ENCODE results near the gene UXT. TPM values are rescaled to one million over a fixed set of nuclear protein-coding genes. Genes with fewer than 3 reads are reported as not detected.
"Not testable (repeated sequence)": the region's sequence is repeated elsewhere in the genome, so short reads cannot be mapped to it uniquely, and the experiment has no call there.

Gene UXT
- total and polyA plus RNA-seq, 4 donors, result 55.4 to 103 (median 70.6) TPM

DNA sequence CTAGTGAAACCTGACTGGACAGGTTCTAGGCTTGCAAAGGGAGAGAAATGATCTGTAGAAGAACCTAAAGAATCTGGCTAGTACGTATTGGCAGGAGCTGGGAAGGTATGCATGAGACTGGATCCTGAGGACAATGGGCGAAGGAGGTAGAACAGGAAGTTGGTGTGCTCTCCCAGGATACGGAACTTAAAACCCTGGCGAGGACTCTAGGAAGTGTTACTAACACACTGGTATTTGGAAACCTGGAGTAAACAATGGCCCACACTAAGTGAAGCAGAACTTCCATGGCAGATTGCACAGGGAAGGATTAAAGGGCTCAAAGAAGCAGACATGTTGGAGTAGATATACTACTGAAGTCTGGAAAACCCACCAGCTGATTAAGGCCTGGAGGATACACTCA, 48.5 kb downstream of the UXT start:
- Histone ChIP-seq H3K4me1 (ENCODE audit: control insufficient read depth, insufficient read depth, low read length) (no peaks in the 10 kb centered on the region), H3K9me3 (ENCODE audit: control insufficient read depth, insufficient read depth, low read length) (no peaks in the 10 kb centered on the region), H3K36me3 (ENCODE audit: control insufficient read depth, insufficient read depth, low read length) (peaks cover 15% of the 10 kb centered on the region), H3K27me3 (ENCODE audit: control insufficient read depth, insufficient read depth, low read length) (no peaks in the 10 kb centered on the region), H3K27ac (ENCODE audit: low read depth, low read length) (no peak overlapping the region), H3K4me3 (ENCODE audit: low read depth, low read length) (no peak overlapping the region)
- WGBS (ENCODE audit: insufficient coverage), result 63% methylated on average over 4 of the region's 4 CpGs
- no peak for DNase-seq (ENCODE audit: low read depth in 4 of 6, low spot score in 6 of 6)

- no peaks in the 10 kb centered on the region for H3K4me1 ChIP-seq (ENCODE audit: control insufficient read depth, insufficient read depth, low read length)
- no peaks in the 10 kb centered on the region for H3K9me3 ChIP-seq (ENCODE audit: control insufficient read depth, insufficient read depth, low read length)
- DNase-seq (ENCODE audit: low read depth in 4 of 6, low spot score in 6 of 6), result peak in 2 of 6 donors; percentile 10 to 14
- H3K27me3 ChIP-seq (ENCODE audit: control insufficient read depth, insufficient read depth, low read length), result no peaks in the 10 kb centered on the region
- H3K27ac ChIP-seq (ENCODE audit: low read depth, low read length), result no peak overlapping the region
- 53% methylated on average over 9 of the region's 9 CpGs for WGBS (ENCODE audit: insufficient coverage)
- H3K4me3 ChIP-seq (ENCODE audit: low read depth, low read length), result no peak overlapping the region
- peaks cover 17% of the 10 kb centered on the region for H3K36me3 ChIP-seq (ENCODE audit: control insufficient read depth, insufficient read depth, low read length)
Measured at GRCh38 chrX:47608130-47608810, 50.7 kb downstream of the UXT start.

GRCh38 chrX:47607091-47607490, 51.9 kb downstream of the UXT start:
- no peak for DNase-seq (ENCODE audit: low read depth in 4 of 6, low spot score in 6 of 6)
- Histone ChIP-seq H3K36me3 (ENCODE audit: control insufficient read depth, insufficient read depth, low read length) (peaks cover 12% of the 10 kb centered on the region), H3K27me3 (ENCODE audit: control insufficient read depth, insufficient read depth, low read length) (no peaks in the 10 kb centered on the region), H3K4me3 (ENCODE audit: low read depth, low read length) (no peak overlapping the region), H3K4me1 (ENCODE audit: control insufficient read depth, insufficient read depth, low read length) (no peaks in the 10 kb centered on the region), H3K9me3 (ENCODE audit: control insufficient read depth, insufficient read depth, low read length) (no peaks in the 10 kb centered on the region), H3K27ac (ENCODE audit: low read depth, low read length) (no peak overlapping the region)

- 79% methylated on average over 6 of the region's 9 CpGs for WGBS (ENCODE audit: insufficient coverage)
- H3K27me3 ChIP-seq (ENCODE audit: control insufficient read depth, insufficient read depth, low read length), result no peaks in the 10 kb centered on the region
- DNase-seq (ENCODE audit: low read depth in 4 of 6, low spot score in 6 of 6), result no peak
Measured at GRCh38 chrX:47605024-47605423, 54.0 kb downstream of the UXT start.

DNA sequence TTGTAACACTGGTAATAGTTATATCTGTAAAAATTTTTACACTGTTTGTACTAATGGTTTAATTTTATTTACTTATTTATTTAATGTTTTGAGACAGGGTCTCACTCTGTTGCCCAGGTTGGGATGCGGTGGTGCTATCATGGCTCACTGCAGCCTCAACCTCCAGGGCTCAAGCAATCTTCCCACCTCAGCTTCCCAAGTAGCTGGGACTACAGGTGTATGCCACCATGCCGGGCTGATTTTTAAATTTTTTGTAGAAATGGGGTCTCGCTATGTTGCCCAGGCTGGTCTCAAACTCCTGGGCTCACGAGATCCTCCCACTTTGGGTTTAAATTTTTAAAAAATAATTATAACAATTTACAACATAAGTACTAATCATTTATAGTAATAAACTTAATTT, 55.9 kb downstream of the UXT start:
- not testable (repeated sequence) for H3K27me3 ChIP-seq (ENCODE audit: control insufficient read depth, insufficient read depth, low read length); DNase-seq (ENCODE audit: low read depth in 4 of 6, low spot score in 6 of 6); H3K4me1 ChIP-seq (ENCODE audit: control insufficient read depth, insufficient read depth, low read length); H3K9me3 ChIP-seq (ENCODE audit: control insufficient read depth, insufficient read depth, low read length); H3K27ac ChIP-seq (ENCODE audit: low read depth, low read length); H3K4me3 ChIP-seq (ENCODE audit: low read depth, low read length)
- no CpG with 5 or more reads among the region's 4 CpGs for WGBS (ENCODE audit: insufficient coverage)
- H3K36me3 ChIP-seq (ENCODE audit: control insufficient read depth, insufficient read depth, low read length), result peaks cover 12% of the 10 kb centered on the region

More at GRCh38 chrX:47605024-47605423, 54.0 kb downstream of the UXT start:
- no peak overlapping the region for H3K27ac ChIP-seq (ENCODE audit: low read depth, low read length)
- peaks cover 3% of the 10 kb centered on the region for H3K9me3 ChIP-seq (ENCODE audit: control insufficient read depth, insufficient read depth, low read length)
- no peaks in the 10 kb centered on the region for H3K4me1 ChIP-seq (ENCODE audit: control insufficient read depth, insufficient read depth, low read length)
- no peak overlapping the region for H3K4me3 ChIP-seq (ENCODE audit: low read depth, low read length)
- H3K36me3 ChIP-seq (ENCODE audit: control insufficient read depth, insufficient read depth, low read length), result peaks cover 12% of the 10 kb centered on the region

Other genes starting within 250 kb of the UXT start
- gene ZNF41, start 176.0 kb downstream of the UXT start, total RNA-seq, result 10 to 100 TPM; 12.5 to 14.2 TPM
- 10 to 100 TPM; 10.1 to 10.9 TPM for gene ZNF41, start 176.0 kb downstream of the UXT start, polyA plus RNA-seq (ENCODE audit: insufficient read length in 2 of 2)
- gene ARAF, start 98.0 kb downstream of the UXT start, total RNA-seq, result 10 to 100 TPM; 12.7 to 33.2 TPM
- 10 to 100 TPM; 44.5 to 45.2 TPM for gene ARAF, start 98.0 kb downstream of the UXT start, polyA plus RNA-seq (ENCODE audit: insufficient read length in 2 of 2)
- gene TIMP1, start 76.7 kb downstream of the UXT start, total RNA-seq, result 100 to 1,000 TPM in 1 of 2 donors, 10 to 100 TPM in 1; 38.1 to 198 TPM
- gene TIMP1, start 76.7 kb downstream of the UXT start, polyA plus RNA-seq (ENCODE audit: insufficient read length in 2 of 2), result 100 to 1,000 TPM in 1 of 2 donors, 10 to 100 TPM in 1; 59.4 to 112 TPM
- 10 to 100 TPM; 10.1 to 37.2 TPM for gene SYN1, start 39.3 kb downstream of the UXT start, total RNA-seq
- 100 to 1,000 TPM; 182 to 222 TPM for gene SYN1, start 39.3 kb downstream of the UXT start, polyA plus RNA-seq (ENCODE audit: insufficient read length in 2 of 2)
- 1 to 10 TPM; 2.9 to 3.9 TPM for gene CFP, start 29.2 kb downstream of the UXT start, total RNA-seq
- gene CFP, start 29.2 kb downstream of the UXT start, polyA plus RNA-seq (ENCODE audit: insufficient read length in 2 of 2), result 1 to 10 TPM; 3.4 to 6.2 TPM
- 10 to 100 TPM in 1 of 2 donors, 1 to 10 TPM in 1; 9.7 to 23.1 TPM for gene ELK1, start 8.6 kb downstream of the UXT start, total RNA-seq
- gene ELK1, start 8.6 kb downstream of the UXT start, polyA plus RNA-seq (ENCODE audit: insufficient read length in 2 of 2), result 10 to 100 TPM; 30.8 to 32.8 TPM
- gene ZNF81, start 177.7 kb upstream of the UXT start, total RNA-seq, result 10 to 100 TPM; 10.1 to 13.1 TPM
- 1 to 10 TPM; 5.6 to 6.8 TPM for gene ZNF81, start 177.7 kb upstream of the UXT start, polyA plus RNA-seq (ENCODE audit: insufficient read length in 2 of 2)